HL-60/S4 treated with retinoic acid at 250 ng/mL for 4 days and 3 days (cell line): ENCODE measurements around the gene CCL16.
"Not testable (repeated sequence)": the region's sequence is repeated elsewhere in the genome, so short reads cannot be mapped to it uniquely, and the experiment has no call there.

Experiments used
- in situ Hi-C: fragments of 300-500 bp; cut with MboI; formaldehyde crosslinking; loops from 2 replicates; pipeline ENCODE4 v1.7.0; 2022; ENCODE audit warnings: low sequenced_read_pairs

Gene CCL16

GRCh38 chr17:35981246-35981645 lies at the start of gene CCL16:
Gene CCL16, minus strand, starts transcription at chr17:35981497. Its CDS starts 77 bp downstream, at chr17:35981420.
- in situ Hi-C loops, result no loop called here

- in situ Hi-C loops, result no loop called here
Observed at GRCh38 chr17:36030956-36031355, 49.7 kb upstream of the CCL16 start.

DNA sequence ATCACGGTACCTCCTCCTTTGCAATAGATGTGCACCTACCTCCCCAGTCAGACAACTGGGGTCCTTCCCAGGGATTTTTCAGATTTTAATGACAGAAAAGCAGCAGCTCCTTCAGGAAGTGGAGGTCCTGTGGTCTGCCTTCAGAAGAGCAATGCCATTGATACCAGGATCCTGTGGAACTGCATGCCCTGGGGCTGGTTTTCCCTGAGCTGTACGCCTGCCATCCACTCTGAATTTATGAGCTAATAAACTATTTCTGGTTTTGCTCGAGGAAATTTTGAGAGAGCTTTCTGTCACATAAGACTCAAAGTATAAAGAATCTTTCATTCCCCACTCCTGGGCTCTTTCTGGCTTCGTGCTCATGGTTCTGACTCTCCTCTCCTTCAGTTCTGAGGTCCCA lies 46.5 kb upstream of the CCL16 start:
- in situ Hi-C loops, result no loop called here

DNA sequence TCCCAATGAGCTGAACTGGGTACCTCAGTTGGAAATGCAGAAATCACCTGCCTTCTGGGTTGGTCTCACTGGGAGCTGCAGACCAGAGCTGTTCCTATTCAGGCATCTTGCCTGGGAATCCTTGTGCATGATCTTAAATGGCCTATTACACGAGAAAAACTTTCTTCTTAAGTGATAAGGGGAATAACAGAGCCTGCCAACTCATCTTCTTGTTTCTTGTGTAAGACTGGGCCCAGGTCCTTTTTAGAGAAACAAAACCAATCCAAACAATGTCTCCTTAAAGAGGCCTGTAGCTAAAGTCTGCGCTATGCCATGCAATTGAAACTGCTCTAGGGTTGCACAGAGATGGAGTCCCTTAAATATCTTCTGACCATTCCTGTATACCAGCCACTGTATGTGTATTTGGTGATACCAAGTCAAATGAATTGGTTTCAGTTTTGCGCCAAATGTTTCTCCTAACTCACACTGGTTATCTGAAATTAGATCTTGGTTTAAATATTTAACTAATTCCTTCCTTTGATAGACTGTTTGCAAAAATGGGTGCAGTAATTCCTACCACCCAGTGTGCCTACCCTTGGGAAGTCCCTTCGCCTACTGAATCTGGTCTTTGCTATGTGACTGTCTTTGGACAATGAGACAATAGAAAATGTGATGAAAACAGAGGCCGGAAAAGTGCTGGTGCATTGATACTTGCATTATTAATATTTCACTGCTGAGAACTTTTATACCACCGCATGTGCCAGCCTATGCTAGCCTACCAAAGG lies 43.0 kb upstream of the CCL16 start:
- in situ Hi-C loops, result no loop called here

GRCh38 chr17:36019423-36019822 lies 38.1 kb upstream of the CCL16 start:
- in situ Hi-C loops, result no loop called here

- in situ Hi-C loops, result no loop called here
Observed at GRCh38 chr17:36017799-36018198, 36.5 kb upstream of the CCL16 start, which contains the start of gene CCL23. Gene CCL23, minus strand, starts transcription at chr17:36017972. Its CDS starts 75 bp downstream, at chr17:36017897.

DNA sequence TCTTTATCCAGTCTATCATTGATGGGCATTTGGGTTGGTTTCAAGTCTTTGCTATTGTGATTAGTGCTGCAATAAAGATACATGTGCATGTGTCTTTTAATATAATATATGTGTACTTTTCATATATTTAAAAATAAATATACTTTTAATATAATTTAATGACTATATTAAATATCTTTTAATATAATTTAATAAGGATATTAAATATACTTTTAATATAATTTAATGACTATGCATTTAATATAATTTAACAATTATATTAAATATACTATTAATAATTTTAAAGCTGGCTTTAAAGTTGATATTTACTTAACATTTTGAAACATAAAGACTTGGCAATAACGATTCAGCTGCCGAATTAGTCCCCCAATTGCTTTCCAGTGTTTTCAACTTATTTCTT lies 35.3 kb upstream of the CCL16 start:
- in situ Hi-C loops, result no loop called here

DNA sequence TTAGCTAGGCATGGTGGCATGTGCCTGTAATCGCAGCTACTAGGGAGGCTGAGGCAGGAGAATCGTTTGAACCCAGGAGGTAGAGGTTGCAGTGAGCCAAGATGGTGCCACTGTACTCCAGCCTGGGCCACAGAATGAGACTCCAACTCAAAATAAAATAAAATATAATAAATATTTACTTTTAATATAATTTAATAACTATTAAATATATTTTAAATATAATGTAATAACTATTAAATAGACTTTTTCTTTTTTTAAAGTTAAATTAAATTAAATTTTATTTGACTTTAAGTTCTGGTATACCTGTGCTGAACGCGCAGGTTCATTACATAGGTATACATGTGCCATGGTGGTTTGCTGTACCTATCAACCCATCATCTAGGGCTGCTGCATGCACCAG lies 34.6 kb upstream of the CCL16 start:
- in situ Hi-C loops, result not testable (repeated sequence)

- in situ Hi-C loops, result no loop called here
Observed at GRCh38 chr17:36014946-36015345, 33.6 kb upstream of the CCL16 start.

GRCh38 chr17:36011201-36011600 lies 29.9 kb upstream of the CCL16 start:
- in situ Hi-C loops, result no loop called here

- in situ Hi-C loops, result no loop called here
Observed at GRCh38 chr17:36008998-36009665, 27.8 kb upstream of the CCL16 start.

DNA sequence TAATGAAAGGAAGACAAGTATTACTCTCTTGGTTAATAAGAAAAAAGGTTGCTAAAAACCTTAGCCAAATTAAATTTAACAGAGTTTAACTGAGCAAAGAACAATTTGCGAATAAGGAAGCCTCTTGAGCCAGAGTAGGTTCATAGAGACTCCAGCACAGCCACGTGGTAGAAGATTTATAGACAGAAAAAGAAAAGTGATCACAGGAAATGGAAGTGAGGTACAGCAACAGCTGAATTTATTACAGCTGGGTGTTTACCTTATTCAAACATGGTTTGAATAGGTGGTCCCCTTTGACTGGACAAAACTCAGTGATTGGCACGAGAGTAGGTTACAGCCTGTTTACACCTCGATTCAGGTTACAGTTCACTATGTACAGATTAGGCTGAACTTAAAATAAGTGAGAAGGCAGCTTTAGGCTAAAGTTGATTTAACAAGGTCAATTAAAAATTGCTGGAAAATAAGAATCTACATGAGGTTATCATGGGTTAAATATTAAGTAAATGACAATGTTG lies 23.4 kb upstream of the CCL16 start:
- in situ Hi-C loops, result no loop called here

GRCh38 chr17:36002631-36003030 lies 21.3 kb upstream of the CCL16 start:
- in situ Hi-C loops, result no loop called here

- in situ Hi-C loops, result no loop called here
Observed at GRCh38 chr17:36001862-36002603, 20.7 kb upstream of the CCL16 start.

GRCh38 chr17:36001110-36001771 lies 19.9 kb upstream of the CCL16 start, which contains the start of gene CCL15:
Gene CCL15, minus strand, starts transcription at chr17:36001553. Its CDS starts 61 bp downstream, at chr17:36001492.
- in situ Hi-C loops, result no loop called here

DNA sequence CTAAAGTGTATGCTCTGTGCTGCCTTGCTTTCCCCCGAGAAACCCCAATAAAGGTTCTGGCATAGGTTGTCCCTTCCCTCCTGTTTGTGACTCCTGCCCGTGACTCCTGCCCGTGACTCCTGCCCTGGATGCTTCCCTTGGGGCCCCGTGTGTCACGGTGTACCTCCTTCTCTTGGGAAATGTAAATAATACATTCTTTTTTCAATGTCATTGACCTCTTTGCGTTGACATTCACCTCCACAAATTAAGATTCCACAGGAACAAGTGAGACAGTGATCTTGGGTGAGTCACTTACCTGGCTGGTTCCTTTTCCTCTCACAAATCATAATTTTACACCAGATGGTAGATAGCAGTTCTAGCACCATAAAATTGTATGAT lies 19.4 kb upstream of the CCL16 start:
- in situ Hi-C loops, result no loop called here

- in situ Hi-C loops, result no loop called here
Observed at GRCh38 chr17:35998756-35999155, 17.5 kb upstream of the CCL16 start.

- in situ Hi-C loops, result no loop called here
Observed at GRCh38 chr17:35998018-35998545, 16.8 kb upstream of the CCL16 start.

- in situ Hi-C loops, result not testable (repeated sequence)
Observed at GRCh38 chr17:35995346-35995745, 14.0 kb upstream of the CCL16 start.

DNA sequence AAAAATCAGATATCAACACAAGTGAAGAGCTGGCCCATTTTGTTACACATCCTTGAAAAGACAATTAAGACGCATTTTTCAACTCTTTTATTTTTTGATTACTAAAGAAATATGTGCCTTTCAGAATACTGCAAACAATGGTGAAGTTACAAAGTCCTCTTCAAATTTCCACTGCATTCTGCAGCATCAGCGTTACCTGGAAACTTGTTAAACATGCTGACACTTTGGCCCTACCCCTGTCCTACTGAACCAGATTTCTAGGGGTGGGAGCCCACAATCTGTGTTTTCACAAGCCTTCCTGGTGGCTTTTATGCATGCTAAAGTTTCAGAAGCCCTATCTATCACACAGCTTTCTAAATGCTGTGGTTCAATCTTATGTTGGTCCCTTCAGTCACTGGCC lies 9.8 kb upstream of the CCL16 start:
- in situ Hi-C loops, result no loop called here

- in situ Hi-C loops, result no loop called here
Observed at GRCh38 chr17:35988164-35988563, 6.9 kb upstream of the CCL16 start.
